Thyroid gland (tissue), 4 donors: ENCODE results near the gene OR10P1. TPM values are rescaled to one million over a fixed set of nuclear protein-coding genes. Genes with fewer than 3 reads are reported as not detected.

Source experiments
- DNase-seq, 2 donors: peaks; one replicate each; pipeline ENCODE4 v3.0.0-alpha.2; 2019
- H3K27ac ChIP-seq, 3 donors: fragments of 200-600 bp; sonication (generic); 1 replicate in 2 of 3; 2 replicates in 1 of 3; pipeline ENCODE4 v1.5.1; 2016 to 2019; ENCODE audit warnings: mild to moderate bottlenecking in 1 of 3, moderate library complexity in 1 of 3
- H3K27me3 ChIP-seq: fragments of 200-600 bp; sonication (generic); one replicate; pipeline ENCODE4 v1.5.1; 2019
- H3K36me3 ChIP-seq, 2 donors: fragments of 200-600 bp; sonication (generic); one replicate each; pipeline ENCODE4 v1.5.1; 2016 to 2019
- H3K4me1 ChIP-seq, 2 donors: fragments of 200-600 bp; sonication (generic); one replicate each; pipeline ENCODE4 v1.5.1; 2017 to 2019
- H3K4me3 ChIP-seq, 3 donors: fragments of 200-600 bp; sonication (generic); replicated peaks in 1 of 3; 1 replicate in 2 of 3; 2 replicates in 1 of 3; pipeline ENCODE4 v1.5.1; 2016; ENCODE audit warnings: mild to moderate bottlenecking in 1 of 3
- H3K9me3 ChIP-seq: fragments of 200-600 bp; sonication (generic); one replicate; pipeline ENCODE4 v1.5.1; 2017
- CTCF ChIP-seq, 6 experiments: fragments of 200-600 bp in 3 of 6; fragments of 450-650 bp in 3 of 6; sonication (generic) in 3 of 6; IDR thresholded peaks; one replicate each; pipeline ENCODE4 v1.5.1; 2016 to 2019; ENCODE audit warnings: antibody characterized with exemption in 6 of 6, mild to moderate bottlenecking in 2 of 6, inconsistent platforms in 1 of 6, moderate library complexity in 1 of 6
- POLR2A ChIP-seq, 2 donors: fragments of 450-650 bp; IDR thresholded peaks; one replicate each; pipeline ENCODE4 v1.6.1; 2017; ENCODE audit warnings: antibody characterized with exemption in 2 of 2, mild to moderate bottlenecking in 2 of 2, moderate library complexity in 1 of 2
- WGBS, 2 donors: methylation state at CpG; one replicate each; pipeline ENCODE4 v1.1.5; 2017; 5-methylcytosine and 5-hydroxymethylcytosine counted together
- intact Hi-C: fragments of 100-400 bp; cut with DNase I; formaldehyde crosslinking; loops from one replicate; pipeline ENCODE4 v1.15.1; 2023
- total RNA-seq, 4 donors: library from RNA; depleted of rRNA; stranded (reverse); fragments of >200 nt; gene quantifications; one replicate each; pipeline ENCODE4 v1.2.3, GENCODE V29; 2016

The OR10P1 gene
- total RNA-seq, 4 donors from 2014 or later: not detected

DNA sequence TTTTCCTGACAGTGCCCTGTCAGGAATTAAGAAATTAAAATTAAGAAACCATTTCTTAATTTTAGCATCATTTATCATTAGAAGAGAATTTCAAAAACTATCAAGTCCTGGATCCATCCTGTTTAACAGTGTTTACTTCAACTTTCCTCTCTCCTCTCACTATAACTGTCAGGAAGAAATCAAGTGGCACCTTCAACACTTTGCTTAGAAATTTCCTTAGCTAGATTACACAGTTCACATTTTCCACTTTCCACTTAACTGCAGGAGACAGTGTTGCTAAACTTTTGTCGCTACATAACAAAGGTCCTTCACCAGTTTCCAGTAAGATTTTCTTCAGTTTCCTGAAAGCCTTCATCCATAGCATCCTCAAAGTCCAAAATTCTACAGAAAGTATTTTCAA, 21.9 kb upstream of the OR10P1 start:
- H3K9me3 ChIP-seq: no peaks in the 10 kb centered on the region
- no peak overlapping the region for H3K4me3 ChIP-seq
- H3K4me1 ChIP-seq: no peaks in the 10 kb centered on the region
- intact Hi-C loops: loop anchor here (5.0 kb wide), 1 partner anchor 422 kb away; no protein-coding TSS in a partner anchor
- no peak overlapping the region for H3K27ac ChIP-seq
- no peaks in the 10 kb centered on the region for H3K36me3 ChIP-seq
- no peak for DNase-seq
- TF ChIP-seq CTCF (IDR thresholded peaks at IDR 0.05): no peak
- no peak for TF ChIP-seq POLR2A (IDR thresholded peaks at IDR 0.05)
- no peaks in the 10 kb centered on the region for H3K27me3 ChIP-seq
- WGBS, 2 donors: 94 to 96% methylated on average over 1 of the region's 1 CpG

DNA sequence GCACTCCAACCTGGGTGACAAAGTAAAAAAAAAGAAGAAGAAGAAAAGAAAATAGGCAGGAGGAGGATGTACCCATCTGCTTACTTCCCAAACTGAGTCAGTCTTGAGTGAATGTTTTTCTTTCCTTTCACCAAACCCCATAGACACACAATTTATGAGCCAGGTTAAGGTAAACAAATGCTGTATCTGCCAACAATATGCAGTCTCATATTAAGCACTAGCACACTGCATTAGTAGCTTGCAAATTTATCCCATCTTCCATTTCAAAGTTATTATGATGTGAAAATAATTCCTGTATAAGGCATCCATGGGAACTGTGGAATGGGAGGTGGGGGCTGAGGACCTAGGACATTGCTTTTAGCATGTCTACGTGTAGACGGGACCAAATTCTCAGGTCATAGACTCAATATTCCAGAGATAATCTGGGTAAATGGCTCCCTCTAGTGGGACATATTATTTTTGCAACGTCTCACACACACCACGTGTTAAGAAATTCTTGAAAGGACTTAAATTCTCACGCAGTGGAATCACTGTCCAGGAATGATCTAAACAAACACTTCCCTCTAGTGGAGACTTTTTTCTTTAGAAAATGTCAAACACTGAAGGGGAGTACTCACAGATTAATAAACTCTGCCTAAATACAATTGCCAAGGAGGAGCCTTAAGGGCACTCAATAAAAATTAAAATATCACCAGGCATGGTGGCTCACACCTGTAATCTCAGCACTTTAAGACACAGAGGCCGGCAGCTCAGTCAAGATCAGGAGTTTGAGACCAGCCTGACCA, 17.1 kb upstream of the OR10P1 start:
- no peak overlapping the region for H3K4me3 ChIP-seq
- no peaks in the 10 kb centered on the region for H3K27me3 ChIP-seq
- no peaks in the 10 kb centered on the region for H3K4me1 ChIP-seq
- WGBS, 2 donors: 3 to 5% methylated on average over 6 of the region's 6 CpGs
- no peaks in the 10 kb centered on the region for H3K9me3 ChIP-seq
- intact Hi-C loops: loop anchor here (5.0 kb wide), 1 partner anchor 427 kb away; no protein-coding TSS in a partner anchor
- H3K27ac ChIP-seq: no peak overlapping the region
- DNase-seq: peak; percentile 11 to 14
- TF ChIP-seq POLR2A (IDR thresholded peaks at IDR 0.05) (no peak), CTCF (IDR thresholded peaks at IDR 0.05) (peak; percentile 64 to 93 (median 77))
- H3K36me3 ChIP-seq: no peaks in the 10 kb centered on the region

DNA sequence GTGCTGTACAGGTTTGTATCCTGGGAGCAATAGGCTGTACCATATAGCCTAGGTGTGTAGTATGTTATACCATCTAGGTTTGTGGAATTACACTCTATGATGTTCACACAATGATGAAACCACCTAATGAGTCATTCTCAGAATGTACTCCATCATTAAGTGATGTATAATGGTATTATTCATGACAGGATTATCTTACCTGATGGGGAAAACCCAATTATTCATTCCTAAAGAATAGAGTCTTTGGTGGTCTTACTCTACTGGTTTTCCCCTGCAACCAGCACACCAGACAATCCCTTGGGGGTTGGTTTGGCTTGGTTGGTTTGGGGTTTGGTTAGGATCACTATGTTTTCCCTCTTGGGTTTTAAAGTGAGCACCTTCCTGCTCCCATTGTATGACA, 12.6 kb upstream of the OR10P1 start:
- Histone ChIP-seq H3K27ac (no peak overlapping the region), H3K9me3 (no peaks in the 10 kb centered on the region), H3K36me3 (no peaks in the 10 kb centered on the region), H3K4me1 (no peaks in the 10 kb centered on the region), H3K4me3 (no peak overlapping the region), H3K27me3 (no peaks in the 10 kb centered on the region)
- TF ChIP-seq CTCF (IDR thresholded peaks at IDR 0.05): no peak
- TF ChIP-seq POLR2A (IDR thresholded peaks at IDR 0.05): no peak
- DNase-seq: no peak
- intact Hi-C loops: no loop called here

- Histone ChIP-seq H3K4me1 (no peaks in the 10 kb centered on the region), H3K9me3 (no peaks in the 10 kb centered on the region), H3K4me3 (no peak overlapping the region), H3K27ac (no peak overlapping the region), H3K36me3 (no peaks in the 10 kb centered on the region), H3K27me3 (no peaks in the 10 kb centered on the region)
- TF ChIP-seq CTCF (IDR thresholded peaks at IDR 0.05) (no peak), POLR2A (IDR thresholded peaks at IDR 0.05) (no peak)
- no peak for DNase-seq
- 51 to 84% methylated on average over 4 of the region's 4 CpGs for WGBS, 2 donors
- intact Hi-C loops: no loop called here
Observed at GRCh38 chr12:55626154-55626553, 10.5 kb upstream of the OR10P1 start.

GRCh38 chr12:55629058-55629841, 7.4 kb upstream of the OR10P1 start:
- no peaks in the 10 kb centered on the region for H3K27me3 ChIP-seq
- no peaks in the 10 kb centered on the region for H3K36me3 ChIP-seq
- 82 to 85% methylated on average over 3 of the region's 3 CpGs for WGBS, 2 donors
- DNase-seq: no peak
- no peaks in the 10 kb centered on the region for H3K4me1 ChIP-seq
- no peak overlapping the region for H3K4me3 ChIP-seq
- intact Hi-C loops: no loop called here
- H3K27ac ChIP-seq: no peak overlapping the region
- H3K9me3 ChIP-seq: no peaks in the 10 kb centered on the region
- TF ChIP-seq CTCF (IDR thresholded peaks at IDR 0.05) (no peak), POLR2A (IDR thresholded peaks at IDR 0.05) (no peak)
